HK-2 (cell line): ENCODE measurements around the gene IVL.

Experiments used
- DNase-seq: peaks from one replicate; pipeline ENCODE4 v3.0.0-alpha.2; 2018; ENCODE audit not compliant: unreplicated experiment

IVL gene

DNA sequence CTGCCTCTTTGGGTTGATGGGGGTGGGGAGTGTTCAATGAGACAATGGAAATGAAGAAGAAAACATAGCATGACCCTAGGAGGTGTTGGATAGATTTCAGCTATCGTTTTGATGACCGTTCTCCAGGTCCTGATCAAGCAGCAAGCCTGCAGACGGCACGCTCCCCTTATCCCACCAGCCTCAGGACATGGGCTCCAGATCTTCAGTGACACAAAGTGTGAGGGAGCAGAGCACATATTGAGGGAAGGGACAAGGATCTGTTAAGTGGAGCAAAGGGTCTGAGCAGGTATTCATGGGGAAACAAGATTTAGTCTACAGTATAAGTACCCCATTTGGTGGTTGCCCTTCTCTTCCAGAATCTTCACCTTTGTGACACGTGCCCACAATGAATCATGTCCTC is 43.4 kb downstream of the IVL start:
- DNase-seq = no peak

DNA sequence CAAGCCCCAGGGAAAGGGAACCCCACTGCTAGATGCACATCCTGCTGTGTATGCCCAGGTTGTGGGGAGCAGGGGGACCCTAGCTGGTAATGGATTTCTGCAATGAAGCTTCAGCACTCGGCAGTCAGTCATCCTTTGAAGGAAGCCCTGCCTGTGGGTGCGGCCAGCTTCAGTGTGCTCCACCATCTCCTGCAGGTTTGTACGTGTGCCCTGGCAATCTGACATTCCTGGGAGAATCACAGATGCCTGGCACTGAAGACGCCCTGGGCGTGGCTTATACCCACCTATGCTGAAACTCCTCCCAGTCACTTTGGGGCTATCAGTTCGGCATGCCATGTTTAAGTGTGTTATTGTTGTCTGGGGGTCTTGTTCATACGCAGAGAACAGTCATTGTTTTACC is 45.4 kb downstream of the IVL start:
- no peak for DNase-seq

DNA sequence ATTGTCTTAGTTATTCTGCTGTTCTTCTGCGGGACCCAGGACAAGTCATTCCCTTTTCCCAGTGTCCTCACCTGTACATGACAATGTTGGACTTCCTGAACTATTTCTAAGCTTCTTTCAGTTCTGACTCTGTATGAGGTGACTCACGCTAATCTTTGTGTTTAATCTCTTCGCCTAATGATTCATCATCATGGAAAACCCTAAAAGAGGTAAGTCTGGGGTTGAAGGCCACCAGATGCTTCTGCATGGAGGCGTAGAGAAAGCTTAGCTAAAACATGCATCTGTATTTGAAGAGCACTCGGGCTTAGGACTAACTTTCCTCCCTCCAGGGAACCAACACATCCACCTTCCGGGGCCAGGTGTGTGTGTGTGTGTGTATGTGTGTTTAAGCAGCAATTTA is 46.1 kb downstream of the IVL start:
- no peak for DNase-seq

DNA sequence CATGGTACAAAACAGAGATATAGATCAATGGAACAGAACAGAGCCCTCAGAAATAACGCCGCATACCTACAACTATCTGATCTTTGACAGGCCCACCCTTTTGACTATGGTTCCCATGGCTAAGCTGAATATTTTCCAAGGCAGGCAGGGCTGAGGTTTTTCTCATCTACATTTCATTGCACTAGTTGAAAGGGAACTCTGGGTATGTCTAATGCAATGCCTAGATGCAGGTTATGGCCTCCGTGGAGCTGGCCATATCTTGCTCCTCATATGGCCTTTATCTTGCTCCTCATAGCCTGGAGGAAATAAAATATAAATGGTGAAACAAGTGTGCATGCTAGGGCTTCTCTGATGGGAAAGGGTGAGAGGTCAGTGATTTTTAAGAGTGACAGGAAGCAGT is 49.2 kb downstream of the IVL start:
- no peak for DNase-seq

DNA sequence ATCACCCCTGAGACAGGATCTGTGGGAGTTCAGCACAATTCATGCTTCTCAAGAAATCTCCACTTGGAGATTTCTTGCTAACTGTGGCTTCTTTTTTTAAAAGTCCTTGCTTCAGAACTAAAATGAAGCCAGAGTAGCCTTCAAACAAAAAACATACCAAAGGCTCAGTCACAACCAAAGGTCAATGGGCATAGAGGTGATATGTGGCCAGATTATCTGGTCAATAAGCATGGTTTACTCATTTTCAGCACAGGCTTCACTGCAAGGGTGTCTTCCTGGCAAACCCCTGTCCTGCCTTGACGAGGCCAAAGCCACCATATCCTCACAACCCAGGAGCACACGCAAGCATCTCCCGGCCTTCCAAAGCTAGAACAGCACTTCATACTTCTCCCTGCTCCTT is 50.9 kb downstream of the IVL start:
- DNase-seq = no peak

DNA sequence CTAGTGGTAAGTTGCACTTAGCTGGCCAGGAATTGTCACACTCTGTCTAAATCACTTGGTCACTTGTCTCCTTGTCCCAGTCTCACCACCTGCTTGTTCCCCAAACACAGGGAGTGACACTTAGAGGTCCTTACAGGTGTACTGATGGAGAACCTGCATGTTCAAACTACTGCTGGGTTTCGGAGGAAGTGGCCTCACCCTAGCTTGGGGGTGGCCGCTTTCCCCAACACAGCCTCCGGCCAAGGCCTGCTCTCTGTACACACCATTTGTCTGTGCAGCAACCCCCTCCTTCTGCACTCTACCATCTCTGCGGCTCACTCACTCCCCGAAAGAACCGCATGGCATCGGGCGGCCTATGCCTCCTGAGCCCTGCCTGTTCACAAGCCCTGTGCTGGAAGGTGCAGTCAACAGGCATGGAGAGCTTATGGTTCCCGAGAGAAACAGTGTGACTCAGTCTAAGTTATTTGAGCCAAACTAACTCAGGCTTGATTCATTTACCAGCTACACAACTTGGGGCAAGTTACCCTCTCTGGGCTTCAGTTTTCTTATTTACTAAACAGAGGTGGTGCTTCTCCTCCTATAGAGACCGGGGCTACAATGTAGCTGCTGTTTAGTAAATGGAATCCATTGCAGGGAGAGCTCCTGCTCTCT is 51.6 kb downstream of the IVL start:
- DNase-seq = no peak

DNA sequence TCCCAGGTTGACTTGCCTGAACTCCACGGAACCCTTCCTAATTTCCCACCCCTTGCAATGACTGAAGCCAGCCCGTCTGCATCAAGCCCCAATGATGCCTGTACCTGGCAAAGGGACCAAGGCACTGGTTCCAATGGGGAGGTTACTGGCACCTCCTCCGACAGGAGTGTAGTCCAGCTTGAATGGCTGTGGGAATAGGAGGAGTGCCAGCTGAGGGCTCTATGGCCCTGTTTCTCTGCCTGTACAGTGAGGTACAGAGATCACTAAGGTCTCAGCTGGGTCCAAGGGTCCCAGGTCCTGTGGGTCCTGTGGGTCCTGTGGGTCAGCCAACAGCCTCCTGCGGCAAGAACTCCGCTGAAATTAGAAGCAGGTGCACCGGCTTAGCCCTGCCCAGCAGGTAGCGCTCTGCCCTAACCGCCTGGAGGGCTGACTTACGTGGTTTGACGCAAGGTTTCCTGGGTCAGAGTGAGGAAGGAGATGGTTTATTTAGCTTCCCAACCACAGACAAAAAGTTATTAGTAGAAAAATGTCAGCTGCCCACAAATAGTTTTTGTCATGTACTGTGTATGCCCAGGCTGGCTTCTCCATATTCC is 52.2 kb downstream of the IVL start:
- no peak for DNase-seq
